H1 (cell line): Measurements from ENCODE around the gene POFUT2.

Experiments
- CEBPB ChIP-seq: IDR thresholded peaks from 2 replicates; pipeline ENCODE4 v1.6.1; 2012; ENCODE audit warnings: low read depth, low read length
- CHD2 ChIP-seq: IDR thresholded peaks from 2 replicates; pipeline ENCODE4 v1.6.1; 2012; ENCODE audit warnings: low read length, improper control_type of control experiment
- CTCF ChIP-seq, 3 experiments: IDR thresholded peaks; 1 replicate in 2 of 3; 2 replicates in 1 of 3; pipeline versions ENCODE4 v1.5.1 to v1.6.1; 2011; ENCODE audit warnings: low read length in 3 of 3, mild to moderate bottlenecking in 3 of 3, inconsistent platforms in 2 of 3, low read depth in 1 of 3, moderate library complexity in 1 of 3; ENCODE audit not compliant: insufficient read depth in 1 of 3; ENCODE audit errors: control extremely low read depth in 1 of 3
- GABPA ChIP-seq: IDR thresholded peaks from 2 replicates; pipeline ENCODE4 v1.6.1; 2011; ENCODE audit warnings: mild to moderate bottlenecking, low read length, moderate library complexity, borderline replicate concordance; ENCODE audit not compliant: insufficient read depth
- SIN3A ChIP-seq, 2 experiments: IDR thresholded peaks in 1 of 2; conservative IDR thresholded peaks in 1 of 2; 2 replicates each; pipeline ENCODE4 v1.6.1; 2011 to 2012; ENCODE audit warnings: low read length in 2 of 2, improper control_type of control experiment in 1 of 2, low read depth in 1 of 2, mild to moderate bottlenecking in 1 of 2

- TF ChIP-seq CTCF (IDR thresholded peaks at IDR 0.05; ENCODE audit: control extremely low read depth in 1 of 3, insufficient read depth in 1 of 3, low read depth in 1 of 3, low read length in 3 of 3) = no peak
- TF ChIP-seq CEBPB = no peak
- TF ChIP-seq GABPA = no peak
- no peak for TF ChIP-seq CHD2
- TF ChIP-seq SIN3A (conservative IDR thresholded peaks at IDR 0.05 in 1 of 2, IDR thresholded peaks at IDR 0.05 in 1 of 2; ENCODE audit: low read depth in 1 of 2, low read length in 2 of 2) = no peak
Observed at GRCh38 chr21:45261093-45261492, 26.6 kb downstream of the POFUT2 start.
